Uterus (tissue), 4 donors: ENCODE measurements around the gene ABCG4. TPM values are rescaled to one million over a fixed set of nuclear protein-coding genes. Genes with fewer than 3 reads are reported as not detected.
"Not testable (repeated sequence)": the region's sequence is repeated elsewhere in the genome, so short reads cannot be mapped to it uniquely, and the experiment has no call there.

ENCODE experiments used
- DNase-seq, 2 donors: peaks; one replicate each; pipeline ENCODE4 v3.0.0-alpha.2; 2019 to 2020
- H3K27ac ChIP-seq, 2 donors: fragments of 200-600 bp; sonication (generic); 1 replicate in 1 of 2; 2 replicates in 1 of 2; pipeline ENCODE4 v1.5.1; 2016 to 2018
- H3K27me3 ChIP-seq, 2 donors: fragments of 200-600 bp; sonication (generic); one replicate each; pipeline ENCODE4 v1.5.1; 2018 to 2019; ENCODE audit warnings: control low read depth in 1 of 2
- H3K36me3 ChIP-seq, 2 donors: fragments of 200-600 bp; sonication (generic); one replicate each; pipeline ENCODE4 v1.5.1; 2019; ENCODE audit warnings: control low read depth in 1 of 2
- H3K4me1 ChIP-seq, 2 donors: fragments of 200-600 bp; sonication (generic); one replicate each; pipeline ENCODE4 v1.5.1; 2018 to 2019; ENCODE audit warnings: control low read depth in 1 of 2
- H3K4me3 ChIP-seq, 2 donors: fragments of 200-600 bp; sonication (generic); 1 replicate in 1 of 2; 2 replicates in 1 of 2; pipeline ENCODE4 v1.5.1; 2018 to 2019; ENCODE audit warnings: mild to moderate bottlenecking in 1 of 2
- H3K9me3 ChIP-seq, 2 donors: fragments of 200-600 bp; sonication (generic); one replicate each; pipeline ENCODE4 v1.5.1; 2019; ENCODE audit warnings: control low read depth in 1 of 2
- CTCF ChIP-seq, 4 experiments: fragments of 200-600 bp in 2 of 4; fragments of 450-650 bp in 2 of 4; sonication (generic) in 2 of 4; IDR thresholded peaks; one replicate each; pipeline ENCODE4 v1.5.1; 2016 to 2019; ENCODE audit warnings: antibody characterized with exemption in 4 of 4, mild to moderate bottlenecking in 2 of 4, moderate library complexity in 1 of 4
- POLR2A ChIP-seq, 2 donors: fragments of 450-650 bp; IDR thresholded peaks; one replicate each; pipeline ENCODE4 v1.6.1; 2016; ENCODE audit warnings: antibody characterized with exemption in 2 of 2, mild to moderate bottlenecking in 1 of 2, moderate library complexity in 1 of 2
- intact Hi-C: fragments of 100-400 bp; cut with DNase I; formaldehyde crosslinking; loops from one replicate; pipeline ENCODE4 v1.15.1; 2023; ENCODE audit warnings: low total_unique reads
- total RNA-seq, 4 donors: library from RNA; depleted of rRNA in 3 of 4; stranded (reverse); fragments of >200 nt in 3 of 4; gene quantifications; one replicate each; pipeline versions ENCODE4 v1.1.0 to v1.2.4, GENCODE V29; 2014 to 2023
- donor health status: DM: yes; HTN: yes; CAD: no.

The ABCG4 gene
- total RNA-seq, 4 donors from 2014 or later = 0.55 to 2.7 TPM; not detected in 2

- no peaks in the 10 kb centered on the region for H3K9me3 ChIP-seq
- no peak overlapping the region for H3K4me3 ChIP-seq
- TF ChIP-seq POLR2A (IDR thresholded peaks at IDR 0.05) (no peak), CTCF (IDR thresholded peaks at IDR 0.05) (no peak)
- no peaks in the 10 kb centered on the region for H3K36me3 ChIP-seq
- no peak overlapping the region for H3K27ac ChIP-seq
- H3K4me1 ChIP-seq = no peaks in the 10 kb centered on the region
- H3K27me3 ChIP-seq = no peaks in the 10 kb centered on the region
- no peak for DNase-seq
- intact Hi-C loops = no loop called here
These were observed 29.4 kb downstream of the ABCG4 start for GRCh38 chr11:119178166-119178680.

- no peak for DNase-seq
- H3K27me3 ChIP-seq = no peaks in the 10 kb centered on the region
- H3K4me3 ChIP-seq = no peak overlapping the region
- H3K27ac ChIP-seq = no peak overlapping the region
- TF ChIP-seq POLR2A (IDR thresholded peaks at IDR 0.05) (no peak), CTCF (IDR thresholded peaks at IDR 0.05) (no peak)
- intact Hi-C loops = no loop called here
- H3K9me3 ChIP-seq = no peaks in the 10 kb centered on the region
- no peaks in the 10 kb centered on the region for H3K36me3 ChIP-seq
- no peaks in the 10 kb centered on the region for H3K4me1 ChIP-seq
These were observed 30.5 kb downstream of the ABCG4 start for GRCh38 chr11:119179342-119179741.

GRCh38 chr11:119179983-119180382 lies 31.1 kb downstream of the ABCG4 start:
- no peaks in the 10 kb centered on the region for H3K27me3 ChIP-seq
- intact Hi-C loops = no loop called here
- TF ChIP-seq POLR2A (IDR thresholded peaks at IDR 0.05) = no peak
- no peak for TF ChIP-seq CTCF (IDR thresholded peaks at IDR 0.05)
- no peak for DNase-seq
- no peaks in the 10 kb centered on the region for H3K4me1 ChIP-seq
- H3K9me3 ChIP-seq = no peaks in the 10 kb centered on the region
- no peak overlapping the region for H3K27ac ChIP-seq
- no peak overlapping the region for H3K4me3 ChIP-seq
- H3K36me3 ChIP-seq = no peaks in the 10 kb centered on the region

- intact Hi-C loops = no loop called here
- no peak for TF ChIP-seq CTCF (IDR thresholded peaks at IDR 0.05)
- no peak overlapping the region for H3K27ac ChIP-seq
- no peaks in the 10 kb centered on the region for H3K9me3 ChIP-seq
- no peaks in the 10 kb centered on the region for H3K36me3 ChIP-seq
- no peaks in the 10 kb centered on the region for H3K27me3 ChIP-seq
- no peaks in the 10 kb centered on the region for H3K4me1 ChIP-seq
- no peak for DNase-seq
- H3K4me3 ChIP-seq = no peak overlapping the region
These were observed 32.2 kb downstream of the ABCG4 start for GRCh38 chr11:119180729-119181676.

- Histone ChIP-seq H3K4me1 (no peaks in the 10 kb centered on the region), H3K4me3 (no peak overlapping the region), H3K27ac (no peak overlapping the region), H3K36me3 (no peaks in the 10 kb centered on the region), H3K27me3 (no peaks in the 10 kb centered on the region), H3K9me3 (no peaks in the 10 kb centered on the region)
- TF ChIP-seq CTCF (IDR thresholded peaks at IDR 0.05) (no peak), POLR2A (IDR thresholded peaks at IDR 0.05) (no peak)
- intact Hi-C loops = no loop called here
- no peak for DNase-seq
These were observed 33.0 kb downstream of the ABCG4 start for GRCh38 chr11:119181677-119182412.

- H3K27me3 ChIP-seq = not testable (repeated sequence)
These were observed 35.5 kb downstream of the ABCG4 start for GRCh38 chr11:119184399-119184798.

More at GRCh38 chr11:119184399-119184798, 35.5 kb downstream of the ABCG4 start:
- H3K27ac ChIP-seq, H3K36me3 ChIP-seq, H3K4me3 ChIP-seq, H3K4me1 ChIP-seq, H3K9me3 ChIP-seq, intact Hi-C loops, DNase-seq: not testable (repeated sequence)
